ENCODE measurements around the gene ASTN2. TPM values are rescaled to one million over a fixed set of nuclear protein-coding genes. Genes with fewer than 3 reads are reported as not detected.

Gene ASTN2
- total and polyA plus RNA-seq, 3 donors from 2014 or later = 55.7 to 157 (median 117) TPM

- no peaks in the 10 kb centered on the region for H3K9me3 ChIP-seq
- H3K4me3 ChIP-seq = no peak overlapping the region
- H3K4me1 ChIP-seq = no peaks in the 10 kb centered on the region
- H3K36me3 ChIP-seq (ENCODE audit: low read depth, missing control alignments) = no peaks in the 10 kb centered on the region
- intact Hi-C loops (cut with DNase I; ENCODE audit: low total_unique reads) = no loop called here
- H3K27ac ChIP-seq = no peak overlapping the region
- TF ChIP-seq POLR2A (IDR thresholded peaks at IDR 0.05) (no peak), CTCF (IDR thresholded peaks at IDR 0.05) (no peak)
- H3K27me3 ChIP-seq = no peaks in the 10 kb centered on the region
- no peak for DNase-seq
These were observed 731.3 kb downstream of the ASTN2 start for GRCh38 chr9:116683535-116683934.

- H3K36me3 ChIP-seq (ENCODE audit: low read depth, missing control alignments) = no peaks in the 10 kb centered on the region
- H3K4me1 ChIP-seq = no peaks in the 10 kb centered on the region
- no peaks in the 10 kb centered on the region for H3K27me3 ChIP-seq
- no peaks in the 10 kb centered on the region for H3K9me3 ChIP-seq
- TF ChIP-seq POLR2A (IDR thresholded peaks at IDR 0.05) = no peak
- TF ChIP-seq CTCF (IDR thresholded peaks at IDR 0.05) = no peak
- no peak overlapping the region for H3K4me3 ChIP-seq
- intact Hi-C loops (cut with DNase I; ENCODE audit: low total_unique reads) = no loop called here
- H3K27ac ChIP-seq = no peak overlapping the region
- 94 to 96% methylated on average over 5 of the region's 5 CpGs for WGBS, 2 donors
- DNase-seq = no peak
These were observed 740.5 kb downstream of the ASTN2 start for GRCh38 chr9:116674210-116674980.

GRCh38 chr9:116673375-116673774, 741.5 kb downstream of the ASTN2 start:
- 62 to 94% methylated on average over 1 of the region's 1 CpG for WGBS, 2 donors
- no peak for DNase-seq
- no peak overlapping the region for H3K27ac ChIP-seq
- no peaks in the 10 kb centered on the region for H3K9me3 ChIP-seq
- H3K36me3 ChIP-seq (ENCODE audit: low read depth, missing control alignments) = no peaks in the 10 kb centered on the region
- H3K27me3 ChIP-seq = no peaks in the 10 kb centered on the region
- intact Hi-C loops (cut with DNase I; ENCODE audit: low total_unique reads) = no loop called here
- no peak for TF ChIP-seq CTCF (IDR thresholded peaks at IDR 0.05)
- TF ChIP-seq POLR2A (IDR thresholded peaks at IDR 0.05) = no peak
- no peak overlapping the region for H3K4me3 ChIP-seq
- no peaks in the 10 kb centered on the region for H3K4me1 ChIP-seq

GRCh38 chr9:116671605-116672004, 743.3 kb downstream of the ASTN2 start:
- DNase-seq = no peak
- H3K4me1 ChIP-seq = no peaks in the 10 kb centered on the region
- WGBS, 2 donors = 91% methylated on average over 2 of the region's 2 CpGs
- no peak overlapping the region for H3K4me3 ChIP-seq
- TF ChIP-seq POLR2A (IDR thresholded peaks at IDR 0.05) (no peak), CTCF (IDR thresholded peaks at IDR 0.05) (no peak)
- no peaks in the 10 kb centered on the region for H3K27me3 ChIP-seq
- H3K36me3 ChIP-seq (ENCODE audit: low read depth, missing control alignments) = no peaks in the 10 kb centered on the region
- H3K27ac ChIP-seq = no peak overlapping the region
- intact Hi-C loops (cut with DNase I; ENCODE audit: low total_unique reads) = no loop called here
- H3K9me3 ChIP-seq = no peaks in the 10 kb centered on the region

All from testis (tissue), 3 donors.